ENCODE results near the gene CDK5R1.

The CDK5R1 gene

GRCh38 chr17:32493976-32494513 lies 7.3 kb downstream of the CDK5R1 start:
- DNase-seq = no peak

- DNase-seq = peak in 1 of 2 donors; percentile 36
Observed at GRCh38 chr17:32494621-32495358, 8.0 kb downstream of the CDK5R1 start.

- no peak for DNase-seq
Observed at GRCh38 chr17:32495359-32496231, 8.8 kb downstream of the CDK5R1 start.

- DNase-seq = no peak
Observed at GRCh38 chr17:32496395-32497073, 9.7 kb downstream of the CDK5R1 start.

GRCh38 chr17:32497431-32498205 lies 10.8 kb downstream of the CDK5R1 start:
- no peak for DNase-seq

GRCh38 chr17:32498391-32498790 lies 11.6 kb downstream of the CDK5R1 start:
- DNase-seq = no peak

- no peak for DNase-seq
Observed at GRCh38 chr17:32502013-32502412, 15.2 kb downstream of the CDK5R1 start.

GRCh38 chr17:32502710-32503109 lies 15.9 kb downstream of the CDK5R1 start:
- DNase-seq = no peak

- no peak for DNase-seq
Observed at GRCh38 chr17:32503251-32504165, 16.7 kb downstream of the CDK5R1 start.

GRCh38 chr17:32504166-32504990 lies 17.6 kb downstream of the CDK5R1 start:
- DNase-seq = no peak

GRCh38 chr17:32508926-32509325 lies 22.1 kb downstream of the CDK5R1 start:
- no peak for DNase-seq

- no peak for DNase-seq
Observed at GRCh38 chr17:32510466-32510865, 23.7 kb downstream of the CDK5R1 start.

- no peak for DNase-seq
Observed at GRCh38 chr17:32512328-32512727, 25.5 kb downstream of the CDK5R1 start.

GRCh38 chr17:32513579-32513978 lies 26.8 kb downstream of the CDK5R1 start:
- no peak for DNase-seq

GRCh38 chr17:32514606-32515005 lies 27.8 kb downstream of the CDK5R1 start:
- DNase-seq = no peak

- no peak for DNase-seq
Observed at GRCh38 chr17:32515677-32516383, 29.0 kb downstream of the CDK5R1 start.

- DNase-seq = no peak
Observed at GRCh38 chr17:32516450-32516849, 29.7 kb downstream of the CDK5R1 start.

GRCh38 chr17:32516940-32517701 lies 30.3 kb downstream of the CDK5R1 start:
- DNase-seq = no peak

- DNase-seq = no peak
Observed at GRCh38 chr17:32517982-32518381, 31.2 kb downstream of the CDK5R1 start.

Measured in hippocampal formation (tissue), 2 donors.